SU-DHL-6 (cell line): ENCODE results near the gene PDCD1.

Experiments used
- H2AFZ ChIP-seq: fragments of 200-600 bp; sonication (generic); 2 replicates; pipeline ENCODE4 v1.6.1; 2014; ENCODE audit warnings: low read depth, mild to moderate bottlenecking, moderate library complexity, mixed read lengths, antibody characterized with exemption, low read length; ENCODE audit not compliant: severe bottlenecking
- H3F3A ChIP-seq: fragments of 200-600 bp; shearing (Covaris generic); 2 replicates; pipeline ENCODE4 v1.6.0; 2016; ENCODE audit warnings: antibody characterized with exemption, mild to moderate bottlenecking; ENCODE audit not compliant: insufficient read depth
- H3K27ac ChIP-seq: fragments of 200-600 bp; sonication (generic); 2 replicates; pipeline ENCODE4 v1.5.1; 2016; ENCODE audit warnings: low read depth, mild to moderate bottlenecking, low read length, moderate library complexity, mixed read lengths
- H3K27me3 ChIP-seq: fragments of 200-600 bp; sonication (generic), shearing (Covaris generic); 2 replicates; pipeline ENCODE4 v1.6.0; 2014; ENCODE audit warnings: mild to moderate bottlenecking, low read length
- H3K36me3 ChIP-seq: fragments of 200-600 bp; sonication (generic); 2 replicates; pipeline ENCODE4 v1.6.1; 2014; ENCODE audit warnings: mild to moderate bottlenecking, low read length, mixed read lengths
- H3K4me2 ChIP-seq: fragments of 300-600, 200-600 bp; shearing (Covaris generic), sonication (generic); 2 replicates; pipeline ENCODE4 v1.6.0; 2014; ENCODE audit warnings: low read length, low read depth, mild to moderate bottlenecking; ENCODE audit not compliant: poor library complexity, severe bottlenecking
- H3K4me3 ChIP-seq: fragments of 200-600 bp; sonication (generic); 2 replicates; pipeline ENCODE4 v1.5.1; 2014; ENCODE audit warnings: antibody characterized with exemption, low read length, mild to moderate bottlenecking, mixed read lengths; ENCODE audit not compliant: insufficient read depth, poor library complexity, severe bottlenecking
- H3K79me2 ChIP-seq: fragments of 200-600 bp; sonication (generic); 2 replicates; pipeline ENCODE4 v1.6.1; 2014; ENCODE audit warnings: mild to moderate bottlenecking, low read length, moderate library complexity; ENCODE audit not compliant: insufficient read depth
- H3K9ac ChIP-seq: fragments of 200-600 bp; sonication (generic); 2 replicates; pipeline ENCODE4 v1.7.0; 2014; ENCODE audit warnings: mild to moderate bottlenecking, low read length
- H3K9me2 ChIP-seq: fragments of 200-600 bp; sonication (generic); replicated peaks from 2 replicates; pipeline ENCODE4 v1.6.1; 2014; ENCODE audit warnings: low read length; ENCODE audit not compliant: insufficient read depth
- H3K9me3 ChIP-seq: fragments of 200-600 bp; sonication (generic); 2 replicates; pipeline ENCODE4 v1.6.1; 2014; ENCODE audit warnings: low read length, mixed read lengths; ENCODE audit not compliant: insufficient read depth
- H4K20me1 ChIP-seq: fragments of 200-600 bp; sonication (generic); 2 replicates; pipeline ENCODE4 v1.6.1; 2014; ENCODE audit warnings: low read depth, mild to moderate bottlenecking, antibody characterized with exemption, low read length, moderate library complexity, mixed read lengths
- CTCF ChIP-seq: fragments of 200-600 bp; sonication (generic); IDR thresholded peaks from one replicate; pipeline ENCODE4 v1.5.1; 2017; ENCODE audit warnings: antibody characterized with exemption, mild to moderate bottlenecking, low read length, moderate library complexity; ENCODE audit not compliant: insufficient read depth, poor library complexity, severe bottlenecking
- EZH2phosphoT487 ChIP-seq: fragments of 200-600 bp; sonication (generic), shearing (Covaris generic); conservative IDR thresholded peaks from 2 replicates; pipeline ENCODE4 v1.6.1; 2018; ENCODE audit warnings: mild to moderate bottlenecking, antibody characterized with exemption, low read length, moderate library complexity, mixed read lengths

Gene PDCD1

GRCh38 chr2:241880311-241881073, 21.8 kb upstream of the PDCD1 start:
- Histone ChIP-seq H3K27ac (peak overlapping the region; percentile 69), H2AFZ (peak overlapping the region; percentile 85), H3K4me2 (peak overlapping the region; percentile 83), H3K4me3 (peak overlapping the region; percentile 65), H3F3A (no peaks in the 10 kb centered on the region), H3K9ac (peak overlapping the region; percentile 63), H3K27me3 (no peaks in the 10 kb centered on the region), H3K9me2 (no peaks in the 10 kb centered on the region), H4K20me1 (no peaks in the 10 kb centered on the region), H3K79me2 (no peaks in the 10 kb centered on the region), H3K36me3 (0 out of 2 replicates have a peak, but pooled peaks cover 3% of the 10 kb centered on the region), H3K9me3 (no peaks in the 10 kb centered on the region; the same call in 1 of the 2 replicates)
- TF ChIP-seq CTCF (no peak), EZH2phosphoT487 (no peak)

GRCh38 chr2:241879326-241879725, 20.6 kb upstream of the PDCD1 start:
- no peak overlapping the region for H2AFZ ChIP-seq
- H3K79me2 ChIP-seq = no peaks in the 10 kb centered on the region
- TF ChIP-seq EZH2phosphoT487 (no peak), CTCF (no peak)
- H4K20me1 ChIP-seq = no peaks in the 10 kb centered on the region
- no peak overlapping the region for H3K9ac ChIP-seq
- H3F3A ChIP-seq = no peaks in the 10 kb centered on the region
- H3K27ac ChIP-seq = no peak overlapping the region
- no peaks in the 10 kb centered on the region for H3K9me2 ChIP-seq
- H3K36me3 ChIP-seq = 0 out of 2 replicates have a peak, but pooled peaks cover under 1% of the 10 kb centered on the region
- H3K4me3 ChIP-seq = no peak overlapping the region
- H3K27me3 ChIP-seq = no peaks in the 10 kb centered on the region
- H3K9me3 ChIP-seq = no peaks in the 10 kb centered on the region; the same call in 1 of the 2 replicates
- no peak overlapping the region for H3K4me2 ChIP-seq

- H3K36me3 ChIP-seq = no peaks in the 10 kb centered on the region
- H3K27ac ChIP-seq = no peak overlapping the region
- no peaks in the 10 kb centered on the region for H3K9me2 ChIP-seq
- peak; percentile 44 for TF ChIP-seq CTCF
- no peak for TF ChIP-seq EZH2phosphoT487
- no peaks in the 10 kb centered on the region; the same call in 1 of the 2 replicates for H3K9me3 ChIP-seq
- no peaks in the 10 kb centered on the region for H3F3A ChIP-seq
- H2AFZ ChIP-seq = no peak overlapping the region
- no peaks in the 10 kb centered on the region for H4K20me1 ChIP-seq
- no peak overlapping the region for H3K9ac ChIP-seq
- no peaks in the 10 kb centered on the region for H3K27me3 ChIP-seq
- H3K4me2 ChIP-seq = no peak overlapping the region
- H3K4me3 ChIP-seq = no peak overlapping the region
- no peaks in the 10 kb centered on the region for H3K79me2 ChIP-seq
These were observed 19.6 kb upstream of the PDCD1 start for GRCh38 chr2:241877989-241878970.
